Measurements from ENCODE around the gene EYS. TPM values are rescaled to one million over a fixed set of nuclear protein-coding genes. Genes with fewer than 3 reads are reported as not detected.

The EYS gene
- total and polyA plus RNA-seq, 9 of the 15 experiments (the other 6 are each of a cell fraction or from before 2014, with no cell fraction given), result 0.03 to 0.36 (median 0.10) TPM; not detected in 2

DNA sequence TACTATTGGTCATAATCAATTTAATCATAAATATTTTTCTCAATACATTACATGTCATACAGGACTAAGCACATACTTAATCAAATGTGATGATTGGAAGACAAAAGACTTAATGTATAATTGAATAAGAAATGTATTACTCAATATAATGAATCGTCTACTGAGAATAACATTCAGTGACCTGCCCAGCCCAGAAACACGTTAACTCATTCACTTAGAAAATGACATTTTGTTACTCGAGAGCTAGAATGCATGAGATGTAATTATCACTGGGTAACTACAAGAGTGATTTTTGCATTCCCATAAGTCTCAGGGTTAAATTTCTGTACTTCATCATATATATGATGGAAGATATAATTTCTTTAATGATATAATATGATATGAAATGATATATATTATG is 444.8 kb downstream of the EYS start:
- WGBS (ENCODE audit: insufficient coverage, low coverage, missing lambda C conversion rate), result 2% methylated on average over 3 of the region's 3 CpGs
- no TSS peak for BruUV-seq (replicated peaks)
- no peak for TF ChIP-seq ETS2 (tag; IDR thresholded peaks at IDR 0.05; ENCODE audit: borderline replicate concordance, poor library complexity, severe bottlenecking)
- TF ChIP-seq, protein P1, sequence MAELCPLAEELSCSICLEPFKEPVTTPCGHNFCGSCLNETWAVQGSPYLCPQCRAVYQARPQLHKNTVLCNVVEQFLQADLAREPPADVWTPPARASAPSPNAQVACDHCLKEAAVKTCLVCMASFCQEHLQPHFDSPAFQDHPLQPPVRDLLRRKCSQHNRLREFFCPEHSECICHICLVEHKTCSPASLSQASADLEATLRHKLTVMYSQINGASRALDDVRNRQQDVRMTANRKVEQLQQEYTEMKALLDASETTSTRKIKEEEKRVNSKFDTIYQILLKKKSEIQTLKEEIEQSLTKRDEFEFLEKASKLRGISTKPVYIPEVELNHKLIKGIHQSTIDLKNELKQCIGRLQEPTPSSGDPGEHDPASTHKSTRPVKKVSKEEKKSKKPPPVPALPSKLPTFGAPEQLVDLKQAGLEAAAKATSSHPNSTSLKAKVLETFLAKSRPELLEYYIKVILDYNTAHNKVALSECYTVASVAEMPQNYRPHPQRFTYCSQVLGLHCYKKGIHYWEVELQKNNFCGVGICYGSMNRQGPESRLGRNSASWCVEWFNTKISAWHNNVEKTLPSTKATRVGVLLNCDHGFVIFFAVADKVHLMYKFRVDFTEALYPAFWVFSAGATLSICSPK (IDR thresholded peaks at IDR 0.05; ENCODE audit: borderline replicate concordance), result no peak
- TF ChIP-seq, protein P2, sequence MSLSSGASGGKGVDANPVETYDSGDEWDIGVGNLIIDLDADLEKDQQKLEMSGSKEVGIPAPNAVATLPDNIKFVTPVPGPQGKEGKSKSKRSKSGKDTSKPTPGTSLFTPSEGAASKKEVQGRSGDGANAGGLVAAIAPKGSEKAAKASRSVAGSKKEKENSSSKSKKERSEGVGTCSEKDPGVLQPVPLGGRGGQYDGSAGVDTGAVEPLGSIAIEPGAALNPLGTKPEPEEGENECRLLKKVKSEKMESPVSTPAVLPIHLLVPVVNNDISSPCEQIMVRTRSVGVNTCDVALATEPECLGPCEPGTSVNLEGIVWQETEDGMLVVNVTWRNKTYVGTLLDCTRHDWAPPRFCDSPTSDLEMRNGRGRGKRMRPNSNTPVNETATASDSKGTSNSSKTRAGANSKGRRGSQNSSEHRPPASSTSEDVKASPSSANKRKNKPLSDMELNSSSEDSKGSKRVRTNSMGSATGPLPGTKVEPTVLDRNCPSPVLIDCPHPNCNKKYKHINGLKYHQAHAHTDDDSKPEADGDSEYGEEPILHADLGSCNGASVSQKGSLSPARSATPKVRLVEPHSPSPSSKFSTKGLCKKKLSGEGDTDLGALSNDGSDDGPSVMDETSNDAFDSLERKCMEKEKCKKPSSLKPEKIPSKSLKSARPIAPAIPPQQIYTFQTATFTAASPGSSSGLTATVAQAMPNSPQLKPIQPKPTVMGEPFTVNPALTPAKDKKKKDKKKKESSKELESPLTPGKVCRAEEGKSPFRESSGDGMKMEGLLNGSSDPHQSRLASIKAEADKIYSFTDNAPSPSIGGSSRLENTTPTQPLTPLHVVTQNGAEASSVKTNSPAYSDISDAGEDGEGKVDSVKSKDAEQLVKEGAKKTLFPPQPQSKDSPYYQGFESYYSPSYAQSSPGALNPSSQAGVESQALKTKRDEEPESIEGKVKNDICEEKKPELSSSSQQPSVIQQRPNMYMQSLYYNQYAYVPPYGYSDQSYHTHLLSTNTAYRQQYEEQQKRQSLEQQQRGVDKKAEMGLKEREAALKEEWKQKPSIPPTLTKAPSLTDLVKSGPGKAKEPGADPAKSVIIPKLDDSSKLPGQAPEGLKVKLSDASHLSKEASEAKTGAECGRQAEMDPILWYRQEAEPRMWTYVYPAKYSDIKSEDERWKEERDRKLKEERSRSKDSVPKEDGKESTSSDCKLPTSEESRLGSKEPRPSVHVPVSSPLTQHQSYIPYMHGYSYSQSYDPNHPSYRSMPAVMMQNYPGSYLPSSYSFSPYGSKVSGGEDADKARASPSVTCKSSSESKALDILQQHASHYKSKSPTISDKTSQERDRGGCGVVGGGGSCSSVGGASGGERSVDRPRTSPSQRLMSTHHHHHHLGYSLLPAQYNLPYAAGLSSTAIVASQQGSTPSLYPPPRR (CRISPR knock-in tag; IDR thresholded peaks at IDR 0.05; ENCODE audit: borderline replicate concordance), result no peak
- TF ChIP-seq MTA3 (IDR thresholded peaks at IDR 0.05; ENCODE audit: borderline replicate concordance), result no peak
- TF ChIP-seq, protein P3, sequence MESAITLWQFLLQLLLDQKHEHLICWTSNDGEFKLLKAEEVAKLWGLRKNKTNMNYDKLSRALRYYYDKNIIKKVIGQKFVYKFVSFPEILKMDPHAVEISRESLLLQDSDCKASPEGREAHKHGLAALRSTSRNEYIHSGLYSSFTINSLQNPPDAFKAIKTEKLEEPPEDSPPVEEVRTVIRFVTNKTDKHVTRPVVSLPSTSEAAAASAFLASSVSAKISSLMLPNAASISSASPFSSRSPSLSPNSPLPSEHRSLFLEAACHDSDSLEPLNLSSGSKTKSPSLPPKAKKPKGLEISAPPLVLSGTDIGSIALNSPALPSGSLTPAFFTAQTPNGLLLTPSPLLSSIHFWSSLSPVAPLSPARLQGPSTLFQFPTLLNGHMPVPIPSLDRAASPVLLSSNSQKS (CRISPR knock-in tag; IDR thresholded peaks at IDR 0.05), result no peak
- TF ChIP-seq, protein P4, sequence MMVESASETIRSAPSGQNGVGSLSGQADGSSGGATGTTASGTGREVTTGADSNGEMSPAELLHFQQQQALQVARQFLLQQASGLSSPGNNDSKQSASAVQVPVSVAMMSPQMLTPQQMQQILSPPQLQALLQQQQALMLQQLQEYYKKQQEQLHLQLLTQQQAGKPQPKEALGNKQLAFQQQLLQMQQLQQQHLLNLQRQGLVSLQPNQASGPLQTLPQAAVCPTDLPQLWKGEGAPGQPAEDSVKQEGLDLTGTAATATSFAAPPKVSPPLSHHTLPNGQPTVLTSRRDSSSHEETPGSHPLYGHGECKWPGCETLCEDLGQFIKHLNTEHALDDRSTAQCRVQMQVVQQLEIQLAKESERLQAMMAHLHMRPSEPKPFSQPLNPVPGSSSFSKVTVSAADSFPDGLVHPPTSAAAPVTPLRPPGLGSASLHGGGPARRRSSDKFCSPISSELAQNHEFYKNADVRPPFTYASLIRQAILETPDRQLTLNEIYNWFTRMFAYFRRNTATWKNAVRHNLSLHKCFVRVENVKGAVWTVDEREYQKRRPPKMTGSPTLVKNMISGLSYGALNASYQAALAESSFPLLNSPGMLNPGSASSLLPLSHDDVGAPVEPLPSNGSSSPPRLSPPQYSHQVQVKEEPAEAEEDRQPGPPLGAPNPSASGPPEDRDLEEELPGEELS (CRISPR knock-in tag; IDR thresholded peaks at IDR 0.05; ENCODE audit: borderline replicate concordance), result no peak
- no peak for TF ChIP-seq MCM7 (IDR thresholded peaks at IDR 0.05)
- no peak for TF ChIP-seq ETV5 (CRISPR knock-in tag; IDR thresholded peaks at IDR 0.05; ENCODE audit: low read depth)
- no peak for TF ChIP-seq E2F3 (CRISPR knock-in tag; IDR thresholded peaks at IDR 0.05)
- no peak for TF ChIP-seq CAMTA2 (CRISPR knock-in tag; conservative IDR thresholded peaks at IDR 0.05)
- TF ChIP-seq RBM22 (IDR thresholded peaks at IDR 0.05; ENCODE audit: low read depth, low read length, poor library complexity, severe bottlenecking), result no peak
- TF ChIP-seq, protein P5, sequence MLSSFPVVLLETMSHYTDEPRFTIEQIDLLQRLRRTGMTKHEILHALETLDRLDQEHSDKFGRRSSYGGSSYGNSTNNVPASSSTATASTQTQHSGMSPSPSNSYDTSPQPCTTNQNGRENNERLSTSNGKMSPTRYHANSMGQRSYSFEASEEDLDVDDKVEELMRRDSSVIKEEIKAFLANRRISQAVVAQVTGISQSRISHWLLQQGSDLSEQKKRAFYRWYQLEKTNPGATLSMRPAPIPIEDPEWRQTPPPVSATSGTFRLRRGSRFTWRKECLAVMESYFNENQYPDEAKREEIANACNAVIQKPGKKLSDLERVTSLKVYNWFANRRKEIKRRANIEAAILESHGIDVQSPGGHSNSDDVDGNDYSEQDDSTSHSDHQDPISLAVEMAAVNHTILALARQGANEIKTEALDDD (IDR thresholded peaks at IDR 0.05), result no peak

More for the DNA sequence above, 444.8 kb downstream of the EYS start:
- intact Hi-C loops (cut with micrococcal nuclease) (no loop called here), in situ Hi-C loops (cut with MboI) (no loop called here)
- Histone ChIP-seq H3K4me3 (no peak overlapping the region), H2AFZ (ENCODE audit: low read depth, low read length) (no peak overlapping the region), H3K9me1 (ENCODE audit: control insufficient read depth, insufficient read depth, low read length) (no peaks in the 10 kb centered on the region), H4K20me1 (replicated peaks; ENCODE audit: control insufficient read depth, insufficient read depth, low read length) (no peaks in the 10 kb centered on the region), H3K79me2 (ENCODE audit: control insufficient read depth, insufficient read depth, low read length) (no peaks in the 10 kb centered on the region), H3K9ac (ENCODE audit: insufficient read depth in 1 of 2, low read depth in 2 of 2, low read length in 2 of 2) (no peak overlapping the region), H3K27ac (ENCODE audit: extremely low read depth, low read depth, low read length) (no peak overlapping the region), H3K27me3 (ENCODE audit: control insufficient read depth in 2 of 2, insufficient read depth in 2 of 2, low read length in 2 of 2) (no peaks in the 10 kb centered on the region), H3K36me3 (ENCODE audit: control insufficient read depth, insufficient read depth, low read length) (no peaks in the 10 kb centered on the region), H3K4me2 (ENCODE audit: insufficient read depth, low read length) (no peak overlapping the region), H3K9me3 (replicated peaks; ENCODE audit: control insufficient read depth, insufficient read depth, low read depth, low read length) (no peaks in the 10 kb centered on the region; the same call in 1 of the 2 replicates), H3K4me1 (replicated peaks in 1 of 2; ENCODE audit: control insufficient read depth in 2 of 2, insufficient read depth in 2 of 2, low read length in 2 of 2) (no peaks in the 10 kb centered on the region)
- no peak for ATAC-seq
- no peak for FAIRE-seq
- POLR2A ChIA-PET, result no interaction called here
- DNase-seq (ENCODE audit: extremely low read depth in 1 of 4, low spot score in 3 of 4), result no peak
- CTCF ChIA-PET (ENCODE audit: low intra/inter-chr PET ratio), result no interaction called here
